Measurements from ENCODE around the gene ARHGEF39. TPM values are rescaled to one million over a fixed set of nuclear protein-coding genes. Genes with fewer than 3 reads are reported as not detected.

The ARHGEF39 gene
- total RNA-seq, 8 experiments from 2014 or later, result 0.41 to 7.2 (median 3.0) TPM

- H3K27ac ChIP-seq, result no peak overlapping the region
- in situ Hi-C loops (cut with MboI; ENCODE audit: low pct_unique_long_range_greater_than_20kb in 2 of 9, low sequenced_read_pairs in 9 of 9, unreplicated experiment in 9 of 9), result no loop called here
- H3K4me3 ChIP-seq, result peak overlapping the region in 1 of 5 donors; percentile 45
- ATAC-seq (replicated peaks in 6 of 8), result peak in 3 of 8 experiments; percentile 3 to 11 (median 7)
- H3K4me1 ChIP-seq (replicated peaks in 1 of 2), result peaks cover 0 to 18% of the 10 kb centered on the region in 2 donors
- WGBS, 10 experiments, result 0 to 100% (median 13%) methylated on average over 1 to 6 of the region's 12 CpGs; no CpG with 5 or more reads in 3 of the 10 experiments
Observed at GRCh38 chr9:35688558-35689541, 23.9 kb upstream of the ARHGEF39 start.

DNA sequence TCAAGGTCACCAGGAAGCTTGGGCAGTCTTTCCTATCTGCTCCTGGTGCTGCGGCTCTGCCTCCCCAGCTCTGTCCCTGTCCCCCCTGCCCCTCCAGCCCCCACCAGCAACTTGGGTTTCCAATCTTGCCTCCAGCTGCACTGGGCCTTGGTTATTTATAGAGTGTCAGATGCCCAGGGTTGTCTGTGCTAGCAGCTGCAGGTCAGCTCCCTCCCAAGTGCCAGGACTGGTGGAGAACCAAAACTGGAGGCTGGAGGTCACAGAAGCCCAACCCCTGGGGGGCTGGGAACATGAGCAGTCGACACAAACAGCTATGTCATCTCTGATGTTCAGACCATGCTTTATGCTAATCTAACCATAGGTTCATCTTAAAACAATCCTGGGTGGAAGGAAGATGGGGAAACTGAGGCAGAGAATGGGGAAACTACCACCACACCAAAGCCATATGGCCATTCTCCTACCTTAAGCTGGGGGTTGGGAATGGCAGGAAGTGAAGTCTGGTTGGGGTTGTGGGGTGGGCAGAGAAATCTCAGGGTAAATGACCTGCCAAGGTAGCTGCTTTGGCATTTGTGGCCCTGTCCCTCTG, 23.1 kb upstream of the ARHGEF39 start:
- in situ Hi-C loops (cut with MboI; ENCODE audit: low pct_unique_long_range_greater_than_20kb in 2 of 9, low sequenced_read_pairs in 9 of 9, unreplicated experiment in 9 of 9), result no loop called here
- 40 to 100% (median 60%) methylated on average over 1 of the region's 2 CpGs; no CpG with 5 or more reads in 7 of the 10 experiments for WGBS, 10 experiments
- Histone ChIP-seq H3K4me3 (no peak overlapping the region), H3K27ac (no peak overlapping the region), H3K4me1 (replicated peaks in 1 of 2) (peaks cover 0 to 18% of the 10 kb centered on the region in 2 donors)
- ATAC-seq (replicated peaks in 6 of 8), result no peak

DNA sequence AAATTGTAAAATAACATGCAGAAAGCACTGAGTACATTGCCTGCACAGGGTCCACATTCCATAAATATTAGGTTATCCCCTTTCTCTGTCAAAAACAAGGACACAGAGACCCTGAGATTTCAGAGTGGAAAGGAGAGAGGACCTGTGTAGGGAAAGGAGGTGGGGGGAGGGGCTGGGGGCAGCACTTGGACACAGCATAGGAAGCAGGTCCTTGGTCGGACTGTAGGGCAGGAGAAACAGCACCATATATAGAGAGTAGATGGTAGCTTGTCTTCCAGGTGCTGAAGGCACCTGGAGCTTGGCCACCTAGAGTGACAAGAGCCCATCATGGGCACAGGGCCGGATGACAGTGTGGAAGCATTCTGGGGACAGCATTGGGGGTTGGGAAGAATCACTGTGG, 22.3 kb upstream of the ARHGEF39 start:
- peaks cover 0 to 18% of the 10 kb centered on the region in 2 donors for H3K4me1 ChIP-seq (replicated peaks in 1 of 2)

DNA sequence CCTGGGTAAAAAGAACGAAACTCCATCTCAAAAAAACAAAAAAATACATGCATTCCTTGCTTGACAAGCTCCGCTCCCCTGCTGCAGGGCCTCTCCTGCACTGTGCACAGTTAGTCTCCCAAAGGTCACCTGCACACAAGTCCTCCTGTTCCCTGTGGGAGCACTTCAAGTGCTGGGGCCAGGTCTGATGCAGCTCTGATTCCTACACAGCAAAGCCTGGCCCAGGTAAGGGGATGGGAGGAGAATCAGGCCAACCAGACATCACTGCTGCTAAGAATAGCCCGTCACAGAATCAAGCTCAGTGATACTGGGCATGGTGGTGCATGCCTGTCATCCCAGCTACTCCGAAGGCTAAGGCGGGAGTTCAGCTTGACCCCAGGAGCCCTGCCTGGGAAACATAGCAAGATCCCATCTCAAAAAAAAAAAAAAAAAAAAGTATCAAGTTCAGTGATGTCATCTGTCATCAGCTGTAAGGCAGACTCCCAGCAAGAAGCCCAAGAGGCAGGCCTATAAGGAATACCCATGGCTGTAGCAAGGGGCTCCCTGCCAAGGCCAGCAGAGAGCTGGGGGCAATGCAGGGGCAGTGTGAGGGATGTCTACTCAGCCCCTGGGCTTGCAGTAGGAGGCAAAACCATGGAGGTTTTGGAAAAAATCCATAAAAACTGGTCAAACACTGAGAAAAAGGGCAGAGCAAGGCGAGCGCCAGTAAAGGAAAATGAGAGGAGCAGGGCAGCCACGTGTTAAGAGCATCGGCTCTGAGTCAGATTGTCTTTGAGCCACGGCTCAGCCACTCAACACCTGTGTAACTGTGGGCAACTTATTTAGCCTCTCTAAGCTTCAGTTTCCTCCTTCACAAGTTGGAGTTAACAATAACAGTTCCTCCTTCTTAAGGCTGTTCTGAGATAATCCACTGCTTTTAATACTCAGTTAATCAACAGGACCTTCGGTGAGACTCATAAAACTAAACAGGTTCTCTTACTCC, 21.5 kb upstream of the ARHGEF39 start:
- H3K27ac ChIP-seq, result no peak overlapping the region
- no peak overlapping the region for H3K4me3 ChIP-seq
- 46 to 100% (median 77%) methylated on average over 2 to 8 of the region's 11 CpGs for WGBS, 10 experiments
- peak in 5 of 8 experiments; percentile 7 to 45 (median 25) for ATAC-seq (replicated peaks in 6 of 8)
- in situ Hi-C loops (cut with MboI; ENCODE audit: low pct_unique_long_range_greater_than_20kb in 2 of 9, low sequenced_read_pairs in 9 of 9, unreplicated experiment in 9 of 9), result no loop called here
- H3K4me1 ChIP-seq (replicated peaks in 1 of 2), result peaks cover 0 to 18% of the 10 kb centered on the region in 2 donors

More for the DNA sequence above, 22.3 kb upstream of the ARHGEF39 start:
- in situ Hi-C loops (cut with MboI; ENCODE audit: low pct_unique_long_range_greater_than_20kb in 2 of 9, low sequenced_read_pairs in 9 of 9, unreplicated experiment in 9 of 9), result no loop called here
- Histone ChIP-seq H3K4me3 (no peak overlapping the region), H3K27ac (no peak overlapping the region)
- 40 to 100% (median 86%) methylated on average over 1 to 2 of the region's 2 CpGs; no CpG with 5 or more reads in 6 of the 10 experiments for WGBS, 10 experiments
- no peak for ATAC-seq (replicated peaks in 6 of 8)

DNA sequence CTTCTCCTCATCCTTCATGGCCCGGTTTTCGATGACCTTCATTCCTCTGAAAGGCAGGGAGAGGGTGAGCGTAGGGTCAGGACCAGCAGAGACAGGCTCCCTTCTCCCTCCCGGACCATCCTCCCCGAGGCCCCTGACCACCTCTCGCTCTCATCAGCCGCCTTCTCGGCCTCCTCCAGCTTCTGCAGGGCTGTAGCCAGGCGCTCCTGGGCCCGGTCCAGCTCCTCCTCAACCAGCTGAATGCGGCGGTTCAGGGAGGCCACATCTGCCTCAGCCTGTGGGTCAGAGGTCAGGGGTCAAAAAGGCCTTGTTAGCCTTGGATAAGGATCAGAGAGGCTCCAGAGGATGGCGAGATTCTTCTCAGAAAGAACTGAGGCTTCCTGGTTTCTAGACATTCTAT, 20.5 kb upstream of the ARHGEF39 start:
- 90 to 100% (median 97%) methylated on average over 1 to 5 of the region's 13 CpGs; no CpG with 5 or more reads in 4 of the 10 experiments for WGBS, 10 experiments
- in situ Hi-C loops (cut with MboI; ENCODE audit: low pct_unique_long_range_greater_than_20kb in 2 of 9, low sequenced_read_pairs in 9 of 9, unreplicated experiment in 9 of 9), result no loop called here
- ATAC-seq (replicated peaks in 6 of 8), result no peak
- H3K4me1 ChIP-seq (replicated peaks in 1 of 2), result peaks cover 0 to 15% of the 10 kb centered on the region in 2 donors
- H3K4me3 ChIP-seq, result no peak overlapping the region
- no peak overlapping the region for H3K27ac ChIP-seq

DNA sequence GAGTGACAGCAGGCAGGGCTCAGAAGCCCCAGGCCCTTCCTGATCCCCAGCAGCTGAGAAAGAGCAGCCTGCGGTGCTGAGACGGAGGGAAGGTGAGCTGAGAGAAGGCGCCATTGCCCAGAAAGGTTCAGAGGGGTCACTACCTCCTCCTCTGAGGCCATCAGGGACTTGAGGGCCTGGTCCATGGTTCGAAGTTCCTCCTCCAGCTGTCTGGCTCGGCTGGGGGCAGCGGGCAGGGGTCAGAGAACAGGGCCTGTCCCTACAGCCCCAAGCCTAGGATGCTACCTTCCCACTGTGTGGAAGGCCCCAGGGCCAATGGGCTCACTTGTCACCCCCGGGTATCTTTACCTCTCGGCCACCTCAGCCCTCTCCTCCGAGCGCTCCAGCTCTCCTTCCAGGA, 19.9 kb upstream of the ARHGEF39 start:
- 80 to 100% (median 95%) methylated on average over 1 to 4 of the region's 10 CpGs; no CpG with 5 or more reads in 4 of the 10 experiments for WGBS, 10 experiments
- no peak for ATAC-seq (replicated peaks in 6 of 8)
- Histone ChIP-seq H3K4me3 (no peak overlapping the region), H3K27ac (no peak overlapping the region), H3K4me1 (replicated peaks in 1 of 2) (peaks cover 0 to 11% of the 10 kb centered on the region in 2 donors)
- in situ Hi-C loops (cut with MboI; ENCODE audit: low pct_unique_long_range_greater_than_20kb in 2 of 9, low sequenced_read_pairs in 9 of 9, unreplicated experiment in 9 of 9), result no loop called here

DNA sequence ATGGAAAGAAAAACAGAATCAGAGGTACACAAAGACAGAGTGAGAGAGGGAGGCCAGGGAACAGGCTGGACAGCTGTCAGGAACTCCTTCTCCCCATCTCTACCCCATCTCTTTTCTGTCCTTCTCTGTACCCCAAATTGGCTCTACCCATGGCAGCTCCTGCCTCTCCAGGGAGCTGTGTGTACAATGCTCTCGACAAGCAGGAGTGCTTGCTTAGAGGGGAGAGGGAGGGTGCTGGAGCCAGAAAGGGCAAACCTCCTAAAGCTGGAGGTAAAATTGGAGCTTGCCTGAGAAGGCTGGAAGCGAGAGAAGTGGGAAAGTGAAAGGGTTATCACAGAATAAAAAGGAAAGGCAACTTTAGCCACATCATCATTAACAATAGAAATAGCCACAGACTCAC, 18.3 kb upstream of the ARHGEF39 start:
- peak in 1 of 8 experiments; percentile 2 for ATAC-seq (replicated peaks in 6 of 8)
- 66 to 100% methylated on average over 1 to 2 of the region's 2 CpGs; no CpG with 5 or more reads in 8 of the 10 experiments for WGBS, 10 experiments
- Histone ChIP-seq H3K4me3 (no peak overlapping the region), H3K27ac (no peak overlapping the region), H3K4me1 (replicated peaks in 1 of 2) (no peaks in the 10 kb centered on the region)
- in situ Hi-C loops (cut with MboI; ENCODE audit: low pct_unique_long_range_greater_than_20kb in 2 of 9, low sequenced_read_pairs in 9 of 9, unreplicated experiment in 9 of 9), result no loop called here

- ATAC-seq (replicated peaks in 6 of 8), result peak in 5 of 8 experiments; percentile 34 to 85 (median 78)
- 100% methylated on average over 1 to 2 of the region's 10 CpGs; no CpG with 5 or more reads in 6 of the 10 experiments for WGBS, 10 experiments
Observed at GRCh38 chr9:35682520-35683315, 17.7 kb upstream of the ARHGEF39 start.

GRCh38 chr9:35682051-35682450, 17.1 kb upstream of the ARHGEF39 start:
- ATAC-seq (replicated peaks in 6 of 8), result no peak
- no peak overlapping the region for H3K27ac ChIP-seq
- in situ Hi-C loops (cut with MboI; ENCODE audit: low pct_unique_long_range_greater_than_20kb in 2 of 9, low sequenced_read_pairs in 9 of 9, unreplicated experiment in 9 of 9), result no loop called here
- no peaks in the 10 kb centered on the region for H3K4me1 ChIP-seq (replicated peaks in 1 of 2)
- 56 to 80% (median 70%) methylated on average over 1 to 3 of the region's 6 CpGs; no CpG with 5 or more reads in 7 of the 10 experiments for WGBS, 10 experiments
- no peak overlapping the region for H3K4me3 ChIP-seq

More at GRCh38 chr9:35682520-35683315, 17.7 kb upstream of the ARHGEF39 start:
- H3K27ac ChIP-seq, result no peak overlapping the region
- no peaks in the 10 kb centered on the region for H3K4me1 ChIP-seq (replicated peaks in 1 of 2)
- H3K4me3 ChIP-seq, result no peak overlapping the region
- in situ Hi-C loops (cut with MboI; ENCODE audit: low pct_unique_long_range_greater_than_20kb in 2 of 9, low sequenced_read_pairs in 9 of 9, unreplicated experiment in 9 of 9), result no loop called here

GRCh38 chr9:35681341-35682002, 16.5 kb upstream of the ARHGEF39 start:
- Histone ChIP-seq H3K4me3 (no peak overlapping the region), H3K4me1 (replicated peaks in 1 of 2) (no peaks in the 10 kb centered on the region), H3K27ac (no peak overlapping the region)
- in situ Hi-C loops (cut with MboI; ENCODE audit: low pct_unique_long_range_greater_than_20kb in 2 of 9, low sequenced_read_pairs in 9 of 9, unreplicated experiment in 9 of 9), result no loop called here
- 67% methylated on average over 3 of the region's 3 CpGs; no CpG with 5 or more reads in 9 of the 10 experiments for WGBS, 10 experiments
- ATAC-seq (replicated peaks in 6 of 8), result peak in 2 of 8 experiments; percentile 14 to 29

DNA sequence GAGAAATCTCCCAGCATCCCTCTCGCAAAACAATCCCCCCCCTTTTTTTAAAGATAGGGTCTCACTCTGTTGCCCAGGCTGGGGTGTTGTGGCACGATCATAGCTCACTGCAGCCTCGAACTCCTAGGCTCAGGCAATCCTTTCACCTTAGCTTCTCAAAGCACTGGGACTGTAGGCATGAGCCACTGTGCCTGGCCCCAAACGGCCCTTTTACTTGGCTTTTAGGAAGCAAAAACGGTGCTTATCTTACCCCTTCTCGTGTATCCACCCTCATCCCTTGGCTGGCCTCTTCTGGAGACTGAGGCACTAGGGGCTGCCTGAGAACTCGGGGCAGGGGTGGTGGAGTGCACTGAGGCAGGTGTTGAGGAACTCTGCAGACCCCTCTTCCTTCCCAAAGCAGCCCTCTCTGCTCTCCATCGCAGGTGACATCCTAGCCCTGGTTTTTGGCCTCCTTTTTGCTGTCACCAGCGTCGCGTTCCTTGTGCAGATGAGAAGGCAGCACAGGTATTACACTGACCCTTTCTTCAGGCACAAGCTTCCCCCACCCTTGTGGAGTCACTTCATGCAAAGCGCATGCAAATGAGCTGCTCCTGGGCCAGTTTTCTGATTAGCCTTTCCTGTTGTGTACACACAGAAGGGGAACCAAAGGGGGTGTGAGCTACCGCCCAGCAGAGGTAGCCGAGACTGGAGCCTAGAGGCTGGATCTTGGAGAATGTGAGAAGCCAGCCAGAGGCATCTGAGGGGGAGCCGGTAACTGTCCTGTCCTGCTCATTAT, 15.5 kb upstream of the ARHGEF39 start:
- Histone ChIP-seq H3K4me3 (no peak overlapping the region), H3K4me1 (replicated peaks in 1 of 2) (no peaks in the 10 kb centered on the region), H3K27ac (no peak overlapping the region)
- in situ Hi-C loops (cut with MboI; ENCODE audit: low pct_unique_long_range_greater_than_20kb in 2 of 9, low sequenced_read_pairs in 9 of 9, unreplicated experiment in 9 of 9), result no loop called here
- peak in 3 of 8 experiments; percentile 74 to 84 (median 79) for ATAC-seq (replicated peaks in 6 of 8)
- 27 to 100% (median 63%) methylated on average over 1 to 11 of the region's 15 CpGs for WGBS, 10 experiments
